ENCODE data around the gene NT5C3B.

DNA sequence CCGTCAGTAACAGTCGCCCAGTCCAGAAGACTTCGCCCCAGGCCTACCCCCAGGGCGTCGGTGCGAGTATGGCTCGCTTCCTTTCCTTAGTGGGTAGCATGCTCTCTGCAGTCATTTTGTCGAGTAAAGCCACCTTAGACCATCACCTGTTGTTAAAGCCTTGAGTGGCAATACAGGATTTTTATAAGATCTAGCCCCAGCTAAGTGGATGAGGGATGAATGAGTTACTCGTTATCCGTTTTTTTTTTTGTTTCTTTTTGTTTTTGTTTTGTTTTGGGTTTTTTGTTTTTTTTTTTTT lies 29.5 kb upstream of the NT5C3B start:
- no peak for TF ChIP-seq EP300 (IDR thresholded peaks at IDR 0.05; ENCODE audit: borderline replicate concordance in 1 of 2, low read depth in 1 of 2, low read length in 1 of 2)
- TF ChIP-seq EZH2phosphoT487 (IDR thresholded peaks at IDR 0.05; ENCODE audit: borderline replicate concordance, low read depth) = no peak
- no peak for TF ChIP-seq NFIC (IDR thresholded peaks at IDR 0.05; ENCODE audit: borderline replicate concordance)
- TF ChIP-seq, protein P1, sequence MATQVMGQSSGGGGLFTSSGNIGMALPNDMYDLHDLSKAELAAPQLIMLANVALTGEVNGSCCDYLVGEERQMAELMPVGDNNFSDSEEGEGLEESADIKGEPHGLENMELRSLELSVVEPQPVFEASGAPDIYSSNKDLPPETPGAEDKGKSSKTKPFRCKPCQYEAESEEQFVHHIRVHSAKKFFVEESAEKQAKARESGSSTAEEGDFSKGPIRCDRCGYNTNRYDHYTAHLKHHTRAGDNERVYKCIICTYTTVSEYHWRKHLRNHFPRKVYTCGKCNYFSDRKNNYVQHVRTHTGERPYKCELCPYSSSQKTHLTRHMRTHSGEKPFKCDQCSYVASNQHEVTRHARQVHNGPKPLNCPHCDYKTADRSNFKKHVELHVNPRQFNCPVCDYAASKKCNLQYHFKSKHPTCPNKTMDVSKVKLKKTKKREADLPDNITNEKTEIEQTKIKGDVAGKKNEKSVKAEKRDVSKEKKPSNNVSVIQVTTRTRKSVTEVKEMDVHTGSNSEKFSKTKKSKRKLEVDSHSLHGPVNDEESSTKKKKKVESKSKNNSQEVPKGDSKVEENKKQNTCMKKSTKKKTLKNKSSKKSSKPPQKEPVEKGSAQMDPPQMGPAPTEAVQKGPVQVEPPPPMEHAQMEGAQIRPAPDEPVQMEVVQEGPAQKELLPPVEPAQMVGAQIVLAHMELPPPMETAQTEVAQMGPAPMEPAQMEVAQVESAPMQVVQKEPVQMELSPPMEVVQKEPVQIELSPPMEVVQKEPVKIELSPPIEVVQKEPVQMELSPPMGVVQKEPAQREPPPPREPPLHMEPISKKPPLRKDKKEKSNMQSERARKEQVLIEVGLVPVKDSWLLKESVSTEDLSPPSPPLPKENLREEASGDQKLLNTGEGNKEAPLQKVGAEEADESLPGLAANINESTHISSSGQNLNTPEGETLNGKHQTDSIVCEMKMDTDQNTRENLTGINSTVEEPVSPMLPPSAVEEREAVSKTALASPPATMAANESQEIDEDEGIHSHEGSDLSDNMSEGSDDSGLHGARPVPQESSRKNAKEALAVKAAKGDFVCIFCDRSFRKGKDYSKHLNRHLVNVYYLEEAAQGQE (IDR thresholded peaks at IDR 0.05; ENCODE audit: low read depth, low read length) = no peak
- no peak for TF ChIP-seq RAD21 (IDR thresholded peaks at IDR 0.05; ENCODE audit: low read length)
- TF ChIP-seq CHD2 (IDR thresholded peaks at IDR 0.05; ENCODE audit: low read length, partially characterized antibody) = no peak
- no peak for TF ChIP-seq MXI1 (IDR thresholded peaks at IDR 0.05; ENCODE audit: low read depth, low read length)
- TF ChIP-seq CTCF (IDR thresholded peaks at IDR 0.05) = no peak
- TF ChIP-seq USF2 (IDR thresholded peaks at IDR 0.05; ENCODE audit: borderline replicate concordance, low read depth, low read length) = no peak
- no peak for TF ChIP-seq RCOR1 (IDR thresholded peaks at IDR 0.05; ENCODE audit: low read length)

All from SK-N-SH (cell line).